Psoas muscle (tissue), 8 donors: ENCODE results near the gene BMPER. TPM values are rescaled to one million over a fixed set of nuclear protein-coding genes. Genes with fewer than 3 reads are reported as not detected.
A peak's percentile ranks its signal among the peaks of the same experiment; 100 is the strongest.

Source experiments
- ATAC-seq, 4 donors: fragments of 200-7000 bp; cut with Tn5 transposase; one replicate each; pipeline ENCODE4 v1.9.1; 2020; ENCODE audit warnings: moderate library complexity in 3 of 4, mild to moderate bottlenecking in 2 of 4
- DNase-seq, 2 donors: peaks; one replicate each; pipeline ENCODE4 v3.0.0-alpha.2; 2020
- H3K27ac ChIP-seq: fragments of 200-600 bp; one replicate; pipeline ENCODE4 v1.8.0; 2022
- H3K27me3 ChIP-seq, 3 donors: fragments of 200-600 bp in 1 of 3; one replicate each; pipeline versions ENCODE4 v1.6.1 to v1.8.0; 2013 to 2022; ENCODE audit warnings: low read length in 2 of 3, mild to moderate bottlenecking in 2 of 3, moderate library complexity in 1 of 3; ENCODE audit not compliant: insufficient read depth in 3 of 3
- H3K36me3 ChIP-seq, 2 donors: fragments of 200-600 bp in 1 of 2; one replicate each; pipeline versions ENCODE4 v1.6.1 to v1.8.0; 2013 to 2022; ENCODE audit warnings: low read depth in 1 of 2, mild to moderate bottlenecking in 1 of 2, moderate library complexity in 1 of 2; ENCODE audit not compliant: insufficient read depth in 1 of 2
- H3K4me1 ChIP-seq: fragments of 200-600 bp; one replicate; pipeline ENCODE4 v1.8.0; 2022
- H3K4me3 ChIP-seq: fragments of 200-600 bp; one replicate; pipeline ENCODE4 v1.8.0; 2022; ENCODE audit warnings: mild to moderate bottlenecking
- H3K9me3 ChIP-seq: fragments of 200-600 bp; one replicate; pipeline ENCODE4 v1.8.0; 2022
- WGBS, 3 donors: extraction: QIAGEN DNeasy Blood & Tissue Kit; methylation state at CpG; one replicate each; pipeline versions ENCODE4 v1.1.6 to v1.1.7; 2013; 5-methylcytosine and 5-hydroxymethylcytosine counted together
- intact Hi-C, 2 donors: fragments of 100-400 bp; cut with DNase I; formaldehyde crosslinking; loops; one replicate each; pipeline versions ENCODE4 v1.11.0 to v1.14.2; 2022
- polyA plus RNA-seq, 3 donors: library from polyadenylated mRNA; stranded (reverse); fragments of 200-250 nt; gene quantifications; one replicate each; pipeline ENCODE4 v1.2.3, GENCODE V29; 2013
- total RNA-seq, 4 donors: library from RNA; stranded (reverse); fragmentation: NEBNext Ultra II Directional in 2 of 4; extraction: Animal tissue kit (Norgen Biotek cat#: 25700) in 2 of 4; gene quantifications; one replicate each; pipeline versions ENCODE4 v1.2.1 to v1.2.4, GENCODE V29; 2021 to 2023
- TF ChIP-seq, protein P1 (sequence below): fragments of 200-600 bp; IDR thresholded peaks from one replicate; pipeline ENCODE4 v1.8.0; 2022; ENCODE audit warnings: antibody characterized with exemption
- donor health status: healthy with polysubstance abuse.
- donor health status: DM: no; HTN: no; CAD: no; lungs with moderate emphysema.
- donor health status: Bipolar disorder and iron deficiency.
- donor health status: healthy.
- donor health status: DM: yes; HTN: yes; CAD: no.
- donor health status: DM: no; HTN: no; CAD: no.
- donor health status: DM: no; HTN: no; CAD: no.
- donor health status: DM: yes; HTN: yes; CAD: no.

The BMPER gene
- total and polyA plus RNA-seq, 7 donors = 1.0 to 7.6 (median 2.4) TPM

DNA sequence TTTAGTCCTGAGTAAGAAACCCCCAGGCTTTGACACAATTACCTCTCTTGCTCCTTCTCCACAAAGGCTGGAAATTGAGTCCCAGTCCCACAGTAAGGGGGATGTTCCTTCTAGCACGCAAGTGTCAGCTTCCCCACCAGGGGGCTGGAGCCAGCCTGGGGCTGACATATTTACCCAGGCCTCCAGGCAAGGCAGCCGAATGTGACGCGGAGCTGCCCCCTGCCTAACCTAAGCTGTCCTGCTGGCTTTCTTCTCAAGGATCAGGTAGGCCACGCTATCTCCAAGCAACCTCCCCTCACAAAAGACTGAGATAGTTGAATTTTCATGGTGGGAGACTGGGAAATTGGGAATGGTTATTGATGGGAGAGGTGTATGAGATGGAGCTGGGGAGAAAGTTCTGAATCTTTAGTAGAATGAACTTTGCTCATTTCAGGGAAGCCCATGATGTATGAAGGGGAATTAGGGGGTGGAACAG, 19.2 kb upstream of the BMPER start:
- ATAC-seq (no peak), DNase-seq (no peak)
- Histone ChIP-seq H3K36me3 (no peaks in the 10 kb centered on the region), H3K27ac (no peak overlapping the region), H3K9me3 (no peaks in the 10 kb centered on the region), H3K4me3 (no peak overlapping the region), H3K4me1 (no peaks in the 10 kb centered on the region), H3K27me3 (no peaks in the 10 kb centered on the region)
- 90 to 97% (median 93%) methylated on average over 5 of the region's 5 CpGs for WGBS, 3 donors
- TF ChIP-seq, protein P1, sequence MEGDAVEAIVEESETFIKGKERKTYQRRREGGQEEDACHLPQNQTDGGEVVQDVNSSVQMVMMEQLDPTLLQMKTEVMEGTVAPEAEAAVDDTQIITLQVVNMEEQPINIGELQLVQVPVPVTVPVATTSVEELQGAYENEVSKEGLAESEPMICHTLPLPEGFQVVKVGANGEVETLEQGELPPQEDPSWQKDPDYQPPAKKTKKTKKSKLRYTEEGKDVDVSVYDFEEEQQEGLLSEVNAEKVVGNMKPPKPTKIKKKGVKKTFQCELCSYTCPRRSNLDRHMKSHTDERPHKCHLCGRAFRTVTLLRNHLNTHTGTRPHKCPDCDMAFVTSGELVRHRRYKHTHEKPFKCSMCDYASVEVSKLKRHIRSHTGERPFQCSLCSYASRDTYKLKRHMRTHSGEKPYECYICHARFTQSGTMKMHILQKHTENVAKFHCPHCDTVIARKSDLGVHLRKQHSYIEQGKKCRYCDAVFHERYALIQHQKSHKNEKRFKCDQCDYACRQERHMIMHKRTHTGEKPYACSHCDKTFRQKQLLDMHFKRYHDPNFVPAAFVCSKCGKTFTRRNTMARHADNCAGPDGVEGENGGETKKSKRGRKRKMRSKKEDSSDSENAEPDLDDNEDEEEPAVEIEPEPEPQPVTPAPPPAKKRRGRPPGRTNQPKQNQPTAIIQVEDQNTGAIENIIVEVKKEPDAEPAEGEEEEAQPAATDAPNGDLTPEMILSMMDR = no peak
- intact Hi-C loops = no loop called here

DNA sequence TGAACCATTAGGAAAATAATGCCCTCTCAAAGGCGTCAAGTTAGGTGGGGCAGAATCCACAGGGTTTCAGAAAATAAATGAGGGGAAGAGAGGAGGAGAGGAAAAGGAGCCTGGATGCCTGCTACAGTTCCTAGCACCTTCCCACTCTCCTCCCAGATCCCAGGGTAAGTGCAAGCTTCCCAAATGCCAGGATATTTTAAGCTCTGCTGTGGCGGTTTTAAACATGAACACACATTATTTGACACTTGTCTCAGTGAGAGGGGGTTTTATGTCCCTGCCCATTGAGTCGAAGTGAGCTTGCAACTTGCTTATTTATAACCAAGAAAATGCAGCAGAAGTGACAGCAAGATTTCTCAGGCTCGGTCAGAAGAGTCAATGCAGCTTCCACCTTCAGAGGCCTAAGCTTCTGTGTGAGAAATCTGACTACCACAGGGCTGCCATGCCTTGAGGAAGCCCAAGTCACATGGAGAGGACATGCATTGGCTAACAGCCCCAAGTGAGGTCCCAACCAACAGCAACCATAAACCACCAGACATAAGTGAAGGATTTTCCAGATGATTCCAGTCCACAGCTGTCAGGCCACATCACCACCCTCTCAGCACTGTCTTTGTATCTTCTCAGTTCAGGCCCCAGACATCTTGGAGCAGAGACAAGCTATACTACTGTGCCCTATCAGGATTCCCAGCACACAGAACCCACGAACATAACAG, 17.9 kb upstream of the BMPER start:
- H3K9me3 ChIP-seq = no peaks in the 10 kb centered on the region
- 78 to 87% (median 82%) methylated on average over 5 of the region's 5 CpGs for WGBS, 3 donors
- no peak overlapping the region for H3K4me3 ChIP-seq
- H3K27ac ChIP-seq = no peak overlapping the region
- H3K36me3 ChIP-seq = no peaks in the 10 kb centered on the region
- intact Hi-C loops = no loop called here
- no peaks in the 10 kb centered on the region for H3K4me1 ChIP-seq
- ATAC-seq (no peak), DNase-seq (no peak)
- no peaks in the 10 kb centered on the region for H3K27me3 ChIP-seq
- TF ChIP-seq, protein P1 = no peak

DNA sequence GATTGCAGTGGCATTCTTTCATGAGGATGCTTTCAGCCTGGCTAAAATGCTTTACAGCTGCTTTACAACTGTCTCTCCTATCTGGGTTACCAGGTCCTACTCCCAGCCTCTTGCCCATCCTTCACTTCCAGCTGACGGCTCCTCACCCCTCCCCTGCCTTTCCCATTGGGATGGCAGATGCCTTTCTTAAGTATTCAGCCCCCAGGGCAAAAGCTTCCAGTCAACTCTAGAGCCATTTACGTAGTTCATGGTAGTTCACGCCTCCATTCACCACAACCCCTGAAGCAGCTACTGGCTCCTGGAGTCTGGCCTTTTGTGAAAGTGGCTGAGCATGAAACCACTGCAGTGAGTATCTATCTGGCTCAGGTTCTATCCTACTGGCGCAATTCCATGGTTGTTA, 17.2 kb upstream of the BMPER start:
- DNase-seq = no peak
- Histone ChIP-seq H3K27ac (no peak overlapping the region), H3K4me1 (no peaks in the 10 kb centered on the region), H3K36me3 (no peaks in the 10 kb centered on the region), H3K4me3 (no peak overlapping the region), H3K27me3 (no peaks in the 10 kb centered on the region), H3K9me3 (no peaks in the 10 kb centered on the region)
- TF ChIP-seq, protein P1 = no peak
- 89 to 94% (median 91%) methylated on average over 4 of the region's 4 CpGs for WGBS, 3 donors
- intact Hi-C loops = no loop called here
- no peak for ATAC-seq

DNA sequence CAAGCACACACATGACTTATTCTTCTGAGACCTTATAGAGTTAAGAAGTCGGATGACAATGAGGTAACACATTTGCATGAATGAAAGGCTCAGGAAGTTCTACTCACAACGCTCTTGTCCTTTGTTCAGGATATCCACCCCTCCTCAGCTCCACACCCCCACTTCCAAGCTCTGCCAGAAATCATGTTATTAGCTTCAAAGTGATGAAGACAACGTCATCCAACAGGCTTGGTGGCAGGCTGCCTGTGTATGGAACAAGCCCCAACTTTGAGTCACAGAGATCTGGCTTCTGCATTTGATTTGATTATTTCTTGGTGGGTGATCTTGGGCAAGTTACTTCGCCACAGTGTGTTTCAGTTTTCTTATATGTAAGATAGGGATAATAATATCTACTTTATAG, 12.4 kb upstream of the BMPER start:
- DNase-seq = peak in 1 of 2 donors; percentile 62

More for the DNA sequence above, 12.4 kb upstream of the BMPER start:
- Histone ChIP-seq H3K27ac (no peak overlapping the region), H3K9me3 (no peaks in the 10 kb centered on the region), H3K4me3 (no peak overlapping the region), H3K4me1 (no peaks in the 10 kb centered on the region), H3K27me3 (no peaks in the 10 kb centered on the region), H3K36me3 (no peaks in the 10 kb centered on the region)
- TF ChIP-seq, protein P1 = no peak
- intact Hi-C loops = loop anchor here (10.0 kb wide), 3 partner anchors 428 to 648 kb away; no protein-coding TSS in a partner anchor
- no peak for ATAC-seq
- 51 to 65% (median 58%) methylated on average over 4 of the region's 4 CpGs for WGBS, 3 donors
